Mesothelial cell of epicardium (in vitro differentiated cells): Measurements from ENCODE around the gene RNFT2. TPM values are rescaled to one million over a fixed set of nuclear protein-coding genes. Genes with fewer than 3 reads are reported as not detected.
A peak's percentile ranks its signal among the peaks of the same experiment; 100 is the strongest.
"Not testable (repeated sequence)": the region's sequence is repeated elsewhere in the genome, so short reads cannot be mapped to it uniquely, and the experiment has no call there.

ENCODE experiments used
- DNase-seq, 2 experiments: peaks; one replicate each; pipeline ENCODE4 v3.0.0; 2021; ENCODE audit warnings: low spot score in 2 of 2; ENCODE audit not compliant: unreplicated experiment in 2 of 2
- H3K27ac Mint-ChIP-seq: 2 replicates; pipeline ENCODE4 v1.8.0; 2021; ENCODE audit warnings: mixed read lengths
- H3K27me3 Mint-ChIP-seq: 2 replicates; pipeline ENCODE4 v1.8.0; 2021; ENCODE audit warnings: low read depth, mixed read lengths
- H3K36me3 Mint-ChIP-seq: 2 replicates; pipeline ENCODE4 v1.8.0; 2021; ENCODE audit warnings: mixed read lengths
- H3K4me1 Mint-ChIP-seq: 2 replicates; pipeline ENCODE4 v1.8.0; 2021; ENCODE audit warnings: mixed read lengths
- H3K4me3 Mint-ChIP-seq: 2 replicates; pipeline ENCODE4 v1.8.0; 2021; ENCODE audit warnings: mild to moderate bottlenecking, moderate library complexity, mixed read lengths
- H3K9me3 Mint-ChIP-seq: 2 replicates; pipeline ENCODE4 v1.8.0; 2021; ENCODE audit warnings: mixed read lengths
- CTCF ChIP-seq: fragments of 200-600 bp; sonication (generic); IDR thresholded peaks from one replicate; pipeline ENCODE4 v1.5.0; 2021; ENCODE audit warnings: antibody characterized with exemption; ENCODE audit not compliant: unreplicated experiment
- total RNA-seq: library from RNA; stranded (reverse); gene quantifications from 3 replicates; pipeline ENCODE4 v1.2.1, GENCODE V29; 2021

RNFT2 gene
- total RNA-seq, 1 donor from 2014 or later = 27.7 TPM

GRCh38 chr12:116808113-116809105, 70.3 kb downstream of the RNFT2 start:
- no peaks in the 10 kb centered on the region for H3K36me3 Mint-ChIP-seq
- H3K4me1 Mint-ChIP-seq = no peaks in the 10 kb centered on the region
- H3K27me3 Mint-ChIP-seq = no peaks in the 10 kb centered on the region
- no peak for DNase-seq
- no peak for TF ChIP-seq CTCF
- H3K9me3 Mint-ChIP-seq = no peaks in the 10 kb centered on the region
- H3K27ac Mint-ChIP-seq = no peak overlapping the region
- H3K4me3 Mint-ChIP-seq = no peak overlapping the region

GRCh38 chr12:116812238-116812637, 74.1 kb downstream of the RNFT2 start:
- H3K4me1 Mint-ChIP-seq = no peaks in the 10 kb centered on the region
- no peak overlapping the region for H3K27ac Mint-ChIP-seq
- H3K4me3 Mint-ChIP-seq = no peak overlapping the region

GRCh38 chr12:116813271-116814041, 75.3 kb downstream of the RNFT2 start:
- Mint-ChIP-seq H3K4me1 (peaks cover 8% of the 10 kb centered on the region), H3K27ac (no peak overlapping the region), H3K27me3 (no peaks in the 10 kb centered on the region), H3K36me3 (no peaks in the 10 kb centered on the region), H3K4me3 (no peak overlapping the region), H3K9me3 (no peaks in the 10 kb centered on the region)
- no peak for TF ChIP-seq CTCF
- no peak for DNase-seq

More at GRCh38 chr12:116812238-116812637, 74.1 kb downstream of the RNFT2 start:
- no peaks in the 10 kb centered on the region for H3K36me3 Mint-ChIP-seq
- no peaks in the 10 kb centered on the region for H3K9me3 Mint-ChIP-seq
- H3K27me3 Mint-ChIP-seq = no peaks in the 10 kb centered on the region
- no peak for TF ChIP-seq CTCF
- DNase-seq = no peak

GRCh38 chr12:116814766-116815165, 76.7 kb downstream of the RNFT2 start:
- not testable (repeated sequence) for H3K27ac Mint-ChIP-seq, DNase-seq
- peaks cover 15% of the 10 kb centered on the region for H3K4me1 Mint-ChIP-seq

GRCh38 chr12:116818341-116818856, 80.3 kb downstream of the RNFT2 start:
- H3K4me1 Mint-ChIP-seq = peaks cover 15% of the 10 kb centered on the region
- H3K27me3 Mint-ChIP-seq = no peaks in the 10 kb centered on the region
- no peak for DNase-seq
- H3K36me3 Mint-ChIP-seq = no peaks in the 10 kb centered on the region
- peak overlapping the region; percentile 95 for H3K4me3 Mint-ChIP-seq
- no peak for TF ChIP-seq CTCF
- no peaks in the 10 kb centered on the region for H3K9me3 Mint-ChIP-seq
- peak overlapping the region; percentile 100 for H3K27ac Mint-ChIP-seq

More at GRCh38 chr12:116814766-116815165, 76.7 kb downstream of the RNFT2 start:
- H3K9me3 Mint-ChIP-seq, H3K4me3 Mint-ChIP-seq, H3K36me3 Mint-ChIP-seq, H3K27me3 Mint-ChIP-seq: not testable (repeated sequence)
